Fibroblast of lung (primary cell): Measurements from ENCODE around the gene FAM107A. TPM values are rescaled to one million over a fixed set of nuclear protein-coding genes. Genes with fewer than 3 reads are reported as not detected.

Experiments used
- DNase-seq, 2 donors: peaks; one replicate each; pipeline versions ENCODE4 v3.0.0 to v3.0.0-alpha.2; 2010; ENCODE audit warnings: low read depth in 2 of 2
- H2AFZ ChIP-seq: 2 replicates; pipeline ENCODE4 v1.5.1; 2012; ENCODE audit warnings: low read length, control low read depth, inconsistent platforms
- H3K27ac ChIP-seq: 2 replicates; pipeline ENCODE4 v1.5.1; 2011; ENCODE audit warnings: low read length, control low read depth; ENCODE audit not compliant: insufficient read depth
- H3K27me3 ChIP-seq: 2 replicates; pipeline ENCODE4 v1.5.1; 2011; ENCODE audit warnings: mild to moderate bottlenecking, low read length; ENCODE audit not compliant: control insufficient read depth, insufficient read depth
- H3K36me3 ChIP-seq: 2 replicates; pipeline ENCODE4 v1.5.1; 2011; ENCODE audit warnings: low read length; ENCODE audit not compliant: control insufficient read depth, insufficient read depth
- H3K4me1 ChIP-seq: 2 replicates; pipeline ENCODE4 v1.5.1; 2011; ENCODE audit warnings: low read length; ENCODE audit not compliant: control insufficient read depth, insufficient read depth; ENCODE audit errors: extremely low read depth
- H3K4me2 ChIP-seq: 2 replicates; pipeline ENCODE4 v1.5.1; 2011; ENCODE audit warnings: low read length, control low read depth; ENCODE audit not compliant: insufficient read depth; ENCODE audit errors: extremely low read depth
- H3K4me3 ChIP-seq, 4 experiments: fragments of 200-600 bp in 1 of 4; sonication (generic) in 1 of 4; replicated peaks in 1 of 4; 2 replicates each; pipeline ENCODE4 v1.5.1; 2011 to 2016; ENCODE audit warnings: low read length in 4 of 4, low read depth in 3 of 4, mild to moderate bottlenecking in 3 of 4, control low read depth in 2 of 4, inconsistent platforms in 1 of 4, mixed read lengths in 1 of 4; ENCODE audit not compliant: insufficient read depth in 1 of 4; ENCODE audit errors: control extremely low read depth in 1 of 4
- H3K79me2 ChIP-seq: 2 replicates; pipeline ENCODE4 v1.5.1; 2012; ENCODE audit warnings: mild to moderate bottlenecking, low read length, inconsistent platforms; ENCODE audit not compliant: control insufficient read depth, insufficient read depth
- H3K9ac ChIP-seq: 2 replicates; pipeline ENCODE4 v1.5.1; 2011; ENCODE audit warnings: mild to moderate bottlenecking, low read length, control low read depth; ENCODE audit not compliant: insufficient read depth
- H3K9me3 ChIP-seq: 2 replicates; pipeline ENCODE4 v1.5.1; 2012; ENCODE audit warnings: low read depth, low read length; ENCODE audit not compliant: control insufficient read depth, insufficient read depth
- H4K20me1 ChIP-seq: 2 replicates; pipeline ENCODE4 v1.5.1; 2011; ENCODE audit warnings: low read length; ENCODE audit not compliant: control insufficient read depth, insufficient read depth; ENCODE audit errors: extremely low read depth
- EZH2 ChIP-seq: IDR thresholded peaks from 2 replicates; pipeline ENCODE4 v1.5.1; 2012; ENCODE audit warnings: low read length, control low read depth, mild to moderate bottlenecking; ENCODE audit errors: missing control alignments
- polyA plus RNA-seq, 2 donors: library from polyadenylated mRNA; depleted of rRNA in 1 of 2; stranded (reverse) in 1 of 2; unstranded in 1 of 2; fragments of >200 nt; gene quantifications; 2 replicates each; pipeline ENCODE4 v1.2.1, GENCODE V29; 2011 to 2012; ENCODE audit warnings: missing spikeins in 1 of 2
- total RNA-seq: library from RNA; depleted of rRNA; stranded (reverse); fragments of >200 nt; gene quantifications from 2 replicates; pipeline ENCODE4 v1.2.1, GENCODE V29; 2014
- TF ChIP-seq, protein P1 (sequence below), 2 donors: IDR thresholded peaks in 1 of 2; conservative IDR thresholded peaks in 1 of 2; 1 replicate in 1 of 2; 2 replicates in 1 of 2; pipeline ENCODE4 v1.5.1; 2011 to 2012; ENCODE audit warnings: low read length in 2 of 2, control low read depth in 1 of 2, inconsistent platforms in 1 of 2, low read depth in 1 of 2, mild to moderate bottlenecking in 1 of 2

Gene FAM107A
- total and polyA plus RNA-seq, 2 donors (not counting 1 experiment from before 2014, with no cell fraction given) = under 0.01 to 0.16 TPM

DNA sequence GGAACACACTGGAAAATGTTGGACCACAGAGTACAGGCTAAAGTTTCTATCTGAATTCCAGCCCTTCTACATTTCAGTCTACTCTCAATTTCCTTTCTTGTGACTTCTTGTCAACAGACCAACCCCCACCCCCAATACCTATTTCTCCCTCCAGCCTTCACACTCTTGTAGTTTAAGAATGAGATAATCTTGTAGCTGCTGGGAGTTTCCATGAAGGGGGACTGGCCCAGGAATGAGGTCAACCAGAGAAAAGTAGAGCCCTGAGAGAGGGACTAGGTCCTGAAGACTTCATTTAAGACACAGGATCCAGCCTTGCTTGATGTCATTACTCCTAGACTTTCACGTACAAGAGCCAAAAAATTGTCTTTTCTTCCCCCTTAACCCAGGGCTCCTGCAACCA, 29.5 kb upstream of the FAM107A start:
- Histone ChIP-seq H3K79me2 (no peaks in the 10 kb centered on the region), H3K4me1 (no peaks in the 10 kb centered on the region), H2AFZ (no peak overlapping the region), H3K36me3 (no peaks in the 10 kb centered on the region), H3K4me3 (no peak overlapping the region), H3K4me2 (no peak overlapping the region), H3K27me3 (peaks cover 13% of the 10 kb centered on the region), H4K20me1 (no peaks in the 10 kb centered on the region), H3K27ac (no peak overlapping the region), H3K9ac (no peak overlapping the region), H3K9me3 (no peaks in the 10 kb centered on the region)
- no peak for DNase-seq
- TF ChIP-seq, protein P1, sequence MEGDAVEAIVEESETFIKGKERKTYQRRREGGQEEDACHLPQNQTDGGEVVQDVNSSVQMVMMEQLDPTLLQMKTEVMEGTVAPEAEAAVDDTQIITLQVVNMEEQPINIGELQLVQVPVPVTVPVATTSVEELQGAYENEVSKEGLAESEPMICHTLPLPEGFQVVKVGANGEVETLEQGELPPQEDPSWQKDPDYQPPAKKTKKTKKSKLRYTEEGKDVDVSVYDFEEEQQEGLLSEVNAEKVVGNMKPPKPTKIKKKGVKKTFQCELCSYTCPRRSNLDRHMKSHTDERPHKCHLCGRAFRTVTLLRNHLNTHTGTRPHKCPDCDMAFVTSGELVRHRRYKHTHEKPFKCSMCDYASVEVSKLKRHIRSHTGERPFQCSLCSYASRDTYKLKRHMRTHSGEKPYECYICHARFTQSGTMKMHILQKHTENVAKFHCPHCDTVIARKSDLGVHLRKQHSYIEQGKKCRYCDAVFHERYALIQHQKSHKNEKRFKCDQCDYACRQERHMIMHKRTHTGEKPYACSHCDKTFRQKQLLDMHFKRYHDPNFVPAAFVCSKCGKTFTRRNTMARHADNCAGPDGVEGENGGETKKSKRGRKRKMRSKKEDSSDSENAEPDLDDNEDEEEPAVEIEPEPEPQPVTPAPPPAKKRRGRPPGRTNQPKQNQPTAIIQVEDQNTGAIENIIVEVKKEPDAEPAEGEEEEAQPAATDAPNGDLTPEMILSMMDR (conservative IDR thresholded peaks at IDR 0.05 in 1 of 2, IDR thresholded peaks at IDR 0.05 in 1 of 2; ENCODE audit: low read depth in 1 of 2, low read length in 2 of 2) = no peak
- no peak for TF ChIP-seq EZH2

DNA sequence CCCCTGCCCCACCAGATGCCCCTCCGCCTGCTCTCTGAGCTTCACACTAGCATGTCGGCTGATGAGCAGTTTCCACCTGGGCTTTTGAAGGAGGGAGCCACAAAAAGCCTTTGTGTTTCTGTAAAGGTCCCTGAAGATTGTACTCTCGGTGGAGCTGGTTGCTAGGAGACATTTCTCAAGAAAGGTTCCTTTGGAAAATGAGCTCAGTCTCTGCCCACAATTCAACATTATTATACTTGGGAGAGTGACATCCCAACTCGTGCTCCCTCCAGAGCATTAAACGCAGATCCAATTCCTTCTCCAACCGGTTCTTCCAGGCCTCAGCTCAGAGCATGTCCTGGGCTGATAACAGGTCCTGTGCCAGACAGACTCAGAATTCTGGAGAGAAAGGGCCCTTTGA, 26.8 kb upstream of the FAM107A start:
- no peak overlapping the region for H3K9ac ChIP-seq
- H3K36me3 ChIP-seq = no peaks in the 10 kb centered on the region
- no peaks in the 10 kb centered on the region for H4K20me1 ChIP-seq
- no peak for TF ChIP-seq EZH2
- TF ChIP-seq, protein P1 (conservative IDR thresholded peaks at IDR 0.05 in 1 of 2, IDR thresholded peaks at IDR 0.05 in 1 of 2; ENCODE audit: low read depth in 1 of 2, low read length in 2 of 2) = no peak
- no peak overlapping the region for H3K4me2 ChIP-seq
- no peaks in the 10 kb centered on the region for H3K9me3 ChIP-seq
- peaks cover 13% of the 10 kb centered on the region for H3K27me3 ChIP-seq
- no peak for DNase-seq
- no peak overlapping the region for H3K4me3 ChIP-seq
- H3K4me1 ChIP-seq = no peaks in the 10 kb centered on the region
- H3K79me2 ChIP-seq = no peaks in the 10 kb centered on the region
- H3K27ac ChIP-seq = no peak overlapping the region
- H2AFZ ChIP-seq = no peak overlapping the region

DNA sequence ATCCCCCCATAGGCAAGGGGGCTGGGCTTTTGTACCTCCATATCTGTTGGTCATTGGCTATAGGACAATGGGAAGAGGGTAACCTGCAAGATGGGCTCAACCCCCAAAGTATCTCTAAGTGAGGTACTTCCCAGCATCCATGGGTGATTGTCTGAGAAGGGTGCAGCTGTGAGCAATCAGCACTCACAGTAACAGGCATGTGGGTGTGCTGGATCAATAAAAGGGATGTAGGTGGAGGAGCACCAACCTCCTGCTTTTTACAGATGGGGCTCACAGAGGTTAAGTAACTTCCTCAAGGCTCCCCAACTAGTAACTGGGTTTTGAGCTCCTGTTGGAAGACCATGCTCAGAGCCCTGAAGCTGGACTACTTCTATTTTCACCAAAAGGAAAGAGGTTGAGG, 26.4 kb upstream of the FAM107A start:
- no peak overlapping the region for H3K4me3 ChIP-seq
- no peaks in the 10 kb centered on the region for H3K79me2 ChIP-seq
- no peak overlapping the region for H3K4me2 ChIP-seq
- no peak overlapping the region for H3K27ac ChIP-seq
- no peak overlapping the region for H3K9ac ChIP-seq
- DNase-seq = no peak
- H3K4me1 ChIP-seq = no peaks in the 10 kb centered on the region
- H3K36me3 ChIP-seq = no peaks in the 10 kb centered on the region
- H4K20me1 ChIP-seq = no peaks in the 10 kb centered on the region
- H3K27me3 ChIP-seq = peaks cover 13% of the 10 kb centered on the region
- TF ChIP-seq, protein P1 (conservative IDR thresholded peaks at IDR 0.05 in 1 of 2, IDR thresholded peaks at IDR 0.05 in 1 of 2; ENCODE audit: low read depth in 1 of 2, low read length in 2 of 2) = no peak
- TF ChIP-seq EZH2 = no peak
- H2AFZ ChIP-seq = no peak overlapping the region
- no peaks in the 10 kb centered on the region for H3K9me3 ChIP-seq
